Measurements from ENCODE around the gene SYN1.

The SYN1 gene

GRCh38 chrX:47661539-47661938, 41.9 kb upstream of the SYN1 start:
- no peak overlapping the region for H3K4me2 ChIP-seq (ENCODE audit: low read length)
- H2BK5ac ChIP-seq (ENCODE audit: low read depth, low read length, poor library complexity), result no peak overlapping the region
- H3K36me3 ChIP-seq (ENCODE audit: control insufficient read depth in 1 of 2, insufficient read depth in 2 of 2, low read length in 2 of 2), result peaks cover under 1 to 9% of the 10 kb centered on the region in 2 experiments
- peaks cover 0 to 3% of the 10 kb centered on the region in 2 experiments for H3K4me1 ChIP-seq (ENCODE audit: control insufficient read depth in 1 of 2, insufficient read depth in 2 of 2, low read length in 2 of 2)
- H2AFZ ChIP-seq (ENCODE audit: insufficient read depth, low read length, poor library complexity), result no peak overlapping the region
- no CpG with 5 or more reads among the region's 7 CpGs for WGBS (ENCODE audit: extremely low coverage, insufficient coverage, insufficient read length)
- no peak overlapping the region for H4K8ac ChIP-seq (ENCODE audit: low read depth, low read length)
- H4K91ac ChIP-seq (ENCODE audit: low read depth, low read length), result no peak overlapping the region
- DNase-seq, result no peak
- H3K14ac ChIP-seq (ENCODE audit: low read length), result no peak overlapping the region
- no peaks in the 10 kb centered on the region for H3K9me3 ChIP-seq (ENCODE audit: insufficient read depth, low read depth, low read length)
- H3K18ac ChIP-seq (ENCODE audit: low read length), result no peak overlapping the region
- H2BK12ac ChIP-seq (ENCODE audit: low read length), result no peak overlapping the region
- H3K27me3 ChIP-seq (ENCODE audit: insufficient read depth, low read length), result no peaks in the 10 kb centered on the region
- no peak overlapping the region for H2AK5ac ChIP-seq (ENCODE audit: low read length)
- no peak overlapping the region for H3K4me3 ChIP-seq (ENCODE audit: low read depth, low read length)
- H4K12ac ChIP-seq (ENCODE audit: low read depth, low read length), result no peak overlapping the region
- no peak overlapping the region for H3K23ac ChIP-seq (ENCODE audit: low read length)
- no peaks in the 10 kb centered on the region for H3K79me2 ChIP-seq (ENCODE audit: control insufficient read depth, insufficient read depth, low read length, poor library complexity)
- no peak overlapping the region for H3K4ac ChIP-seq (ENCODE audit: low read depth, low read length)
- H3K27ac ChIP-seq (ENCODE audit: low read depth, low read length), result no peak overlapping the region
- H2BK120ac ChIP-seq (ENCODE audit: insufficient read depth, low read length, poor library complexity), result no peak overlapping the region
- no peak overlapping the region for H3K9ac ChIP-seq (ENCODE audit: low read length)
- H3K79me1 ChIP-seq (ENCODE audit: low read length), result peaks cover 4% of the 10 kb centered on the region

DNA sequence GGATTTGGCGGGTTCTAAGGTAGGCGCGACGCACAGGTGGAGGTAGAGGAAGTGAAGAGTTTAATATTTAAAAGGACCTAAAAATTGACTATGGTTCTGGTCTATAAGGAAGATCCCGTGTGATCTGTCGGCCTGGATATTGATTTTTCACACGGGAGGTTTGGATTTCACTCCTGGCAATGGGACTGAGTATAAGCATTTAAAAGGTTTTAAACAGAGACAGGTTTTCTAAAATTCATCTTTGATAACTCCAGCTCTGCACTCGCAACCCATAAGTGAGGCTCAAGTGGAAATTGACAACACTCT, 39.7 kb upstream of the SYN1 start:
- Histone ChIP-seq H2AK5ac (ENCODE audit: low read length) (no peak overlapping the region), H4K12ac (ENCODE audit: low read depth, low read length) (peak overlapping the region; percentile 66), H3K18ac (ENCODE audit: low read length) (no peak overlapping the region), H3K27me3 (ENCODE audit: insufficient read depth, low read length) (no peaks in the 10 kb centered on the region), H3K4me1 (ENCODE audit: control insufficient read depth in 1 of 2, insufficient read depth in 2 of 2, low read length in 2 of 2) (peaks cover 0 to 3% of the 10 kb centered on the region in 2 experiments), H3K9ac (ENCODE audit: low read length) (no peak overlapping the region), H2BK12ac (ENCODE audit: low read length) (no peak overlapping the region), H3K23ac (ENCODE audit: low read length) (no peak overlapping the region), H3K4ac (ENCODE audit: low read depth, low read length) (no peak overlapping the region), H2BK5ac (ENCODE audit: low read depth, low read length, poor library complexity) (no peak overlapping the region), H3K36me3 (ENCODE audit: control insufficient read depth in 1 of 2, insufficient read depth in 2 of 2, low read length in 2 of 2) (peaks cover 4 to 16% of the 10 kb centered on the region in 2 experiments), H3K79me1 (ENCODE audit: low read length) (peaks cover 4% of the 10 kb centered on the region), H3K79me2 (ENCODE audit: control insufficient read depth, insufficient read depth, low read length, poor library complexity) (no peaks in the 10 kb centered on the region), H3K4me3 (ENCODE audit: low read depth, low read length) (no peak overlapping the region), H3K9me3 (ENCODE audit: insufficient read depth, low read depth, low read length) (no peaks in the 10 kb centered on the region), H3K4me2 (ENCODE audit: low read length) (peak overlapping the region; percentile 54), H2BK120ac (ENCODE audit: insufficient read depth, low read length, poor library complexity) (no peak overlapping the region), H4K8ac (ENCODE audit: low read depth, low read length) (peak overlapping the region; percentile 70), H2AFZ (ENCODE audit: insufficient read depth, low read length, poor library complexity) (no peak overlapping the region), H3K27ac (ENCODE audit: low read depth, low read length) (peak overlapping the region; percentile 86), H4K91ac (ENCODE audit: low read depth, low read length) (no peak overlapping the region), H3K14ac (ENCODE audit: low read length) (no peak overlapping the region)
- WGBS (ENCODE audit: extremely low coverage, insufficient coverage, insufficient read length), result no CpG with 5 or more reads among the region's 8 CpGs
- no peak for DNase-seq

- H3K4ac ChIP-seq (ENCODE audit: low read depth, low read length), result no peak within 1 kb of the TSS
- H4K12ac ChIP-seq (ENCODE audit: low read depth, low read length), result peak within 1 kb of the TSS; percentile 66
- no peaks in the 10 kb centered on the region for H3K9me3 ChIP-seq (ENCODE audit: insufficient read depth, low read depth, low read length)
- peak within 1 kb of the TSS; percentile 85 for H2BK120ac ChIP-seq (ENCODE audit: insufficient read depth, low read length, poor library complexity)
- peak within 1 kb of the TSS; percentile 93 for H3K9ac ChIP-seq (ENCODE audit: low read length)
- H3K4me2 ChIP-seq (ENCODE audit: low read length), result peak within 1 kb of the TSS; percentile 54
- H3K14ac ChIP-seq (ENCODE audit: low read length), result peak within 1 kb of the TSS; percentile 95
- H3K27me3 ChIP-seq (ENCODE audit: insufficient read depth, low read length), result no peaks in the 10 kb centered on the region
- peak within 1 kb of the TSS; percentile 75 for H4K91ac ChIP-seq (ENCODE audit: low read depth, low read length)
- no CpG with 5 or more reads among the region's 54 CpGs for WGBS (ENCODE audit: extremely low coverage, insufficient coverage, insufficient read length)
- peaks cover 0 to 3% of the 10 kb centered on the region in 2 experiments for H3K4me1 ChIP-seq (ENCODE audit: control insufficient read depth in 1 of 2, insufficient read depth in 2 of 2, low read length in 2 of 2)
- no peak within 1 kb of the TSS for H2AK5ac ChIP-seq (ENCODE audit: low read length)
- peak; percentile 83 to 87 for DNase-seq
- H2BK12ac ChIP-seq (ENCODE audit: low read length), result no peak within 1 kb of the TSS
- no peak within 1 kb of the TSS for H3K23ac ChIP-seq (ENCODE audit: low read length)
- H3K79me1 ChIP-seq (ENCODE audit: low read length), result peaks cover 4% of the 10 kb centered on the region
- H3K4me3 ChIP-seq (ENCODE audit: low read depth, low read length), result peak within 1 kb of the TSS; percentile 88
- H3K36me3 ChIP-seq (ENCODE audit: control insufficient read depth in 1 of 2, insufficient read depth in 2 of 2, low read length in 2 of 2), result peaks cover 4 to 16% of the 10 kb centered on the region in 2 experiments
- peak within 1 kb of the TSS; percentile 86 for H3K27ac ChIP-seq (ENCODE audit: low read depth, low read length)
- H2BK5ac ChIP-seq (ENCODE audit: low read depth, low read length, poor library complexity), result peak within 1 kb of the TSS; percentile 36
- H4K8ac ChIP-seq (ENCODE audit: low read depth, low read length), result peak within 1 kb of the TSS; percentile 94
- peak within 1 kb of the TSS; percentile 54 for H2AFZ ChIP-seq (ENCODE audit: insufficient read depth, low read length, poor library complexity)
- no peaks in the 10 kb centered on the region for H3K79me2 ChIP-seq (ENCODE audit: control insufficient read depth, insufficient read depth, low read length, poor library complexity)
- peak within 1 kb of the TSS; percentile 76 for H3K18ac ChIP-seq (ENCODE audit: low read length)
Observed at GRCh38 chrX:47658684-47659420, 39.2 kb upstream of the SYN1 start, which contains the start of gene UXT. UXT (minus strand) TSS chrX:47659180; CDS start chrX:47658927, 253 bp downstream.

- Histone ChIP-seq H3K9ac (ENCODE audit: low read length) (no peak overlapping the region), H3K79me1 (ENCODE audit: low read length) (peaks cover 4% of the 10 kb centered on the region), H2BK120ac (ENCODE audit: insufficient read depth, low read length, poor library complexity) (no peak overlapping the region), H3K18ac (ENCODE audit: low read length) (no peak overlapping the region), H2AFZ (ENCODE audit: insufficient read depth, low read length, poor library complexity) (peak overlapping the region; percentile 54), H2BK12ac (ENCODE audit: low read length) (no peak overlapping the region), H3K23ac (ENCODE audit: low read length) (no peak overlapping the region), H3K4me3 (ENCODE audit: low read depth, low read length) (peak overlapping the region; percentile 88), H4K8ac (ENCODE audit: low read depth, low read length) (peak overlapping the region; percentile 94), H2BK5ac (ENCODE audit: low read depth, low read length, poor library complexity) (no peak overlapping the region), H3K4ac (ENCODE audit: low read depth, low read length) (no peak overlapping the region), H3K27me3 (ENCODE audit: insufficient read depth, low read length) (no peaks in the 10 kb centered on the region), H3K79me2 (ENCODE audit: control insufficient read depth, insufficient read depth, low read length, poor library complexity) (no peaks in the 10 kb centered on the region), H4K91ac (ENCODE audit: low read depth, low read length) (peak overlapping the region; percentile 75), H3K36me3 (ENCODE audit: control insufficient read depth in 1 of 2, insufficient read depth in 2 of 2, low read length in 2 of 2) (peaks cover 4 to 16% of the 10 kb centered on the region in 2 experiments), H3K4me1 (ENCODE audit: control insufficient read depth in 1 of 2, insufficient read depth in 2 of 2, low read length in 2 of 2) (peaks cover 0 to 3% of the 10 kb centered on the region in 2 experiments), H3K4me2 (ENCODE audit: low read length) (peak overlapping the region; percentile 49), H3K14ac (ENCODE audit: low read length) (peak overlapping the region; percentile 70), H4K12ac (ENCODE audit: low read depth, low read length) (peak overlapping the region; percentile 54), H3K27ac (ENCODE audit: low read depth, low read length) (no peak overlapping the region), H3K9me3 (ENCODE audit: insufficient read depth, low read depth, low read length) (no peaks in the 10 kb centered on the region), H2AK5ac (ENCODE audit: low read length) (no peak overlapping the region)
- no peak for DNase-seq
- no CpG with 5 or more reads among the region's 13 CpGs for WGBS (ENCODE audit: extremely low coverage, insufficient coverage, insufficient read length)
Observed at GRCh38 chrX:47658301-47658683, 38.6 kb upstream of the SYN1 start.
